NCI-H2107 (cell line): ENCODE measurements around the gene MARCHF4.
A peak's percentile ranks its signal among the peaks of the same experiment; 100 is the strongest.

Source experiments
- DNase-seq: peaks from one replicate; lab custom pipeline; 2025; lab: John Stamatoyannopoulos, UW

Gene MARCHF4

GRCh38 chr2:216371721-216372702, at the start of gene MARCHF4:
MARCHF4 (minus strand) TSS chr2:216372483; CDS start chr2:216370260, 2,223 bp downstream.
- DNase-seq: peak; percentile 35

GRCh38 chr2:216420367-216421101, 48.3 kb upstream of the MARCHF4 start:
- DNase-seq: no peak

DNA sequence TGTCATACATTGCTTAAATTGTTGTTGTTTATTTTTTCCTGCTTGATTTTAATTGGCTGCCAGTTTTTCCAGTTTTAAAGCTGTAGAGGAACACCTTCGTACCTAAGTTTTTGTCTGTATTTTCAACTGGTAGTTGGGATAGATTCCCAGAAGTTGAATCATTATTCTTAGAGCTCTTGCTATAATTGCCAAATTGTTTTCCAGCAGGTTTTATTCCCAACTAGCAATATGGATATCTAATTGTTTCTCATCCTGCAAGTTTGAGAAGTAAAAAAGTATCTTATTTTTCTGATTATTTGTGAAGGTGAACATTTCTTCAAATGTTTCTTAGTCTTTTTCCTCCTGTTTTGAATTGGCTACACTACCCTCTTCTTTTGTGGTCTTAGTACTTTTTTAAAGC, 46.7 kb upstream of the MARCHF4 start:
- no peak for DNase-seq

DNA sequence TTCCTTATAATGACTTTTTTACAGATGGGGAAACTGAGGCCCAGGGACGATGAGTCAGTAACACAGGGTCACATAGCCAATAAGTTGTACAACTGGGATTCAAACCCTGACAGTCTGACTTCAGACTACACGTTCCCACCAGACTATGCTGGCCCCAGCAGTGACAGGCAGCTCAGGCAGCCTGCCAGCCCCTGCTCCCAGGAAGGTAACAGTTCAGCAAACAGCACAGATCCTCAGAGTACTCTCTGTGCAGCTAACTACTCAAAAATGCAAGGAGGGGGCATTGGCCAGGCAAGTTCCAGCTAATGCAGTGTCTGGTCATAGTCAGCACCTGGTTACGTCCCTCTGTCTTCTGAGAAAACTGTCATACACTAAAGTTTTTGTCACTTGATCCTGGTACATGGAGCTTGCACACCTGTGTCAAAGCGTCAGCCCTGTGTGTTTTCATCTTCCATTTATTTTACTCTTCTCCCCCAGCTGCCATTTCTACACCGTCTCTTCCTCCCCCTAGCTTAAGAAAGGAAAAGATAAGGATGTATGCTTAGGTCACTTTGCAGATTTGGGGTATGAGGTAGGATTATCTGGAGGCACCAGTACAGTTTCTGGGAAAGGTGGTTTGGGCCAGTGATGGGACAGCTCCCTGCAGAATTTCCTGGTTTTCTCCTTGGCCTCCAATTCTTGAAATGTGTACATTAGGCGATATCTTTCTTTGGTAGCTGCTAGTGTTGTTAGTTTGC, 44.5 kb upstream of the MARCHF4 start:
- no peak for DNase-seq

DNA sequence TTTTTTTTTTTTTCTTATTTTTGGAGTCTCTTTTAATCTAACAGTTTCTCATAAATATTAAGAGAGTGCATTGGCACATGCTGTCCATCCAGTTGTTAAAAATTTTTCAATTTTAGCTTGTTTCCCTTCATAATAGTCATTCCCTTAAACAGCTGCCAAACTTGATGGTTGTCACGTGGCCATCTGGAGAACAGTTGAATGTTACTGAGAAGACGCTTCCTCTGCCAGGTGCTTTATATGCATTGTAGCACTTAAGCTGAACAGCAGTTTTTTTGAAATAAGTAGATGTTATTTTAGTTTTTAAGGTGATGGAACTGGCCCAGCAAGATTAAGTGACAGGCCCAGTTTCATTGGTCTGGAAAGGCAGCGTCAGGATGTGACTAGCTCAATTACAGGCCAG, 43.3 kb upstream of the MARCHF4 start:
- no peak for DNase-seq

GRCh38 chr2:216414772-216415319, 42.6 kb upstream of the MARCHF4 start:
- DNase-seq: no peak

DNA sequence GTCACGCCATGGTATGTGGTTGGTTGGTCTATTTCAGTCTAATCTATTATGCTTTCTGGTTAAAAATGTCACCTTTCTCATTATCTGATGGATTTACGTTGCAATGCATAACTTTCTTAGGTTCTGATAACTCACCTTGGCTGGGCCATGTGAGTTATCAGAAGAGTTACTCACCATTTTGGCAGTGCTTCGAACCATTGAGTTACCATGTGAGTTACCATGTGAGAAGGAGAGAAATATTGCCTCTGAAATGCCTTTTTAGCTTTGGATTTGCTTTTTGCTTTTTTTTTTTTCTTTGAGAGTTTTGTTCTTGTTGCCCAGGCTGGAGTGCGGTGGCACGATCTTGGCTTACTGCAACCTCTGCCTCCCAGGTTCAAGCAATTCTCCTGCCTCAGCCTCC, 41.6 kb upstream of the MARCHF4 start:
- DNase-seq: no peak

DNA sequence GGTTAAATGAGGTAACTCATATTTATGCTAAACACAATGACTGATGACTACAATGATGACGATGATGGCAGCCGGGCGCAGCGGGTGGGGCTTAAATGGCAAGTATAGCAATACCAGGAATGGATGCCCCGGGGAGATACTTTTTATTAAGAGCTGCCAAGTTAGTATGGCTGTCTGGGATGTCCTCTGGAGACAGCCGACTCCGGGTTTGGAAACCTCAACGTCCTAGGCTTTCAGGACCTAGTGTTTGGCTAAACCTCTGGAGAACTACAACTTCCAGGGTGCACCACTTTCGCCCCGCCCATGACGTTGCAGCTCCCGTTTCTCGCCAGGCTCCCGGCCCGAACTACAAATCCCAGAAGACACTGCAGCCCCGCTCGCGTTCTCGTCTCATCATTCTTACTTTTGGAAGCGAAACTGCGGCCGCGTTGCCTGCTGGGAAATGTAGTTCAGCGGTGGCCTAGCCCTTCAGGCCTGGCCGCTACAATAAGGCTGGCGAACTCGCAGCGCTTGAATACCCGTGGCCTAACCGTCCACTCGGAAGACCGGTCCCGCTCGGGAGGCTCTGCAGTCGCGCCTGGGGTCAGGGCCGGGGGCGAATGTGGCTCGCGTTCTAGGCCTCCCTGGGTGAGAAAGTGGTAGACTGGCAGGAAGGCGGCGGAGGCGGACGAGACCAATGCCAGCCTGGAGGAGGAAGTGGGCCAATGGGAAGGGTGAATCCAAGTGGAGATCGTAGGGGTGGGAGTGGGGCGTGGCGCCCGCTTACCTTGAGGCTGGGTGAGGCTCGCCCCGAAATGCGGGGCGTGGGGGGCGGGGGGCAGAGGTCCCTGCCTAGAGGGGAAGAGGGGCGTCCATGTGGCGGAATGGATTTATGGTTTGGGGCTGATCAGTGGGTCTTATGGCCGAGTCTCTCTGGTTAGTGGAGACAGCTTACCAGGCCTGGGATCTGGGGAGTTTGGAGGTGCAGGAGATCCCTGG, 40.0 kb upstream of the MARCHF4 start, which contains the start of gene SMARCAL1:
Gene SMARCAL1, plus strand, starts transcription at position 463 of the 978 bp plus-strand sequence. CDS start 2,221 bp downstream, outside the sequence.
- peak; percentile 94 for DNase-seq

DNA sequence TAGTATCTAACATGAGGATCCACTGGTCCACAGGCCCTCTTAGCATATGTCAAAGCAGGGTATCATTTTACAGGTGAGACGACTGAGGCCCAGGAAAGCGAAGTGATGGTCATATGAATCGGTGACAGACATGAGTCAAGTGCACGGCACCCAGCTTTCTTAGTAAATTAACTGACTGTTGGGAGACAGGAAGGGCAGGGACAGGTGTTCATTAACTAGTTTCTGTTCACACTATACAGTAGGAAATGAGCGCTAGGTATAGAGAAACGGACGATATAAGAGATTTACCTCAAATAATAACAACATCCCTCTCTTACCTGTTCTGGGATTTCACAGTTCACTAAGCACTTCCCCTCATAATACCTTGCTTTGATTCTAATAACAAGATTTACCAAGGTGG, 38.3 kb upstream of the MARCHF4 start:
- no peak for DNase-seq

GRCh38 chr2:216408426-216409290, 36.4 kb upstream of the MARCHF4 start:
- no peak for DNase-seq

- DNase-seq: peak; percentile 65
Observed at GRCh38 chr2:216406826-216407225, 34.5 kb upstream of the MARCHF4 start.

DNA sequence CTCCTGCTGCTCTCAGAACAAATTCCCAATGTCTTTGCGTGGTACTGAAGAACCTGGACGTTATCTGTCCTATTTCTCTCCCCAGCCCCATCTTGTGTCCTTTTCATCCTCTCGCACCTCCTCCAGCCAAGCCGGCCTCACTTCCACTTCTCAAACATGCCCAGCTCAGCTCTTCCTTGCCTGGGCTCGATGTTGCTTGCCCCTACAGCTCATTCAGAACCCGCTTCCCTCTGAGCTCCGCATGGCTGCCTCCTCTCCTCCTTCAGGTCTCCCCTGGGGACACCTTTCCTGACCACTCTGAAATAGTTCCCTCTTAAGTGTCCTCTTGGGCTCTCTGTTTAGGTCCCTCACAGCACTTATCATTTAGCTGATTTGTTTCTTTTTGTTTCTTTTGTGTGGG, 33.3 kb upstream of the MARCHF4 start:
- DNase-seq: no peak

- DNase-seq: no peak
Observed at GRCh38 chr2:216404010-216404618, 31.8 kb upstream of the MARCHF4 start.

- DNase-seq: no peak
Observed at GRCh38 chr2:216402751-216403150, 30.5 kb upstream of the MARCHF4 start.

DNA sequence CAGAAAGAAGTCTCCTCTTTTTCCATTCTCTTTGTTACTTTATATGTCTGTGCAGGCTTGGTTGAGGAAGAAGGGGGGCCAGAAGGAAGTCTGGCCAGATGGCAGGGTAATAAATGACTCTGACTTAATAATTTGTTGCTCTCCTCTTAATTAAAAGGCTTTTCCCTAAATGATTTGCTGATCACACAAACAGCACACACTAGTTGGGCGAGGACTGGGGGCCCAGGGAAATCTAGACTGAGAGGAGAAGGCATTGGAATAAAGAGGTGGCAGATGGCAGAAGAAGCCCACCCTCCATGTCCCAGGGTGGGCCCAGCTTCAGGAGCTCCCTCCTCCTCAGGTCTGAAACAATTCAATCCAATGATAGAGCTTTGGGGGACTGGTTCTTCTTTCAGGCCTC, 27.3 kb upstream of the MARCHF4 start:
- DNase-seq: no peak

GRCh38 chr2:216394881-216395280, 22.6 kb upstream of the MARCHF4 start:
- no peak for DNase-seq

DNA sequence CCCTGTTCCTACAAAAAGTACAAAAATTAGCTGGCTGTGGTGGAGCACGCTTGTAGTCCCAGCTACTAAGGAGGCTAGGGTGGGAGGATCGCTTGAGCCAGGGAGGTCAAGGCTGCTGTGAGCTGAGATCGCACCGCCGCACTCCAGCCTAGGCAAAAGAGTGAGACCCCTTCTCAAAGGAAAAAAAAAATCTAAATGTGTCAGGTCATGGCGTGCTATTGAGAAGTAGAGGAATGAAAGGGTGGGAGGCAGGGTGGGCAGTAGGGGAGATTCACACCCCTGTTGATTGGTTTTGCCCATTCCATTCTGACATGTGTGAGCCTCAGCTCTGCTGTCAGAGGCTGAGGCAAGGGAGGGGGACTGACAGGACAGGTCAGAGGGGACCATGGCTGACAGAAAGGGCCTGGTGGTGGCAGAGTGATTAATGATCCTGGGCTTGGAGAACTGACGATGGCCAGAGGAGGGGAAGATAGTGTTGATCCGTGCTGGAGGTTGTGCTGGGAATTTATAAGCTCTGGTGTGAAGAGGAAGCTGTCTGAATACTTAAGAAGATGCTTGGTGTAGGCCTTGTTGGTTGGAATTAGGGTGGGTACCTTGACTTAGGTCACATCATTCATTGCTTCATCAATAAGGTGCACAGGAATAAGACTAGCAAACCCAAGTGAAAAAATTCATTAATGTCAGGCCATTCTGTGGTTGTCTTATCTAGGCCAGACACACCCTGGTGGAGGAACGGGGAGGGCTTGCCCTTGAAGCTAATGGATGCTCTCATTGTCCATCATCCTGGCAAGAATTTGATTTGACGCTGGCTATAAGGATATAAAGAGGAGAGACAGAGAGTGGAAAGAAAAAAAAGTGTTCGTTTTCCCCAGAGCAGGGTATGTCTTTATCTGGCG, 20.9 kb upstream of the MARCHF4 start:
- no peak for DNase-seq

GRCh38 chr2:216392018-216392562, 19.8 kb upstream of the MARCHF4 start:
- DNase-seq: no peak
